HFFc6 (cell line): ENCODE data around the gene WDR82. TPM values are rescaled to one million over a fixed set of nuclear protein-coding genes. Genes with fewer than 3 reads are reported as not detected.

ENCODE experiments used
- DNase-seq: peaks from one replicate; pipeline ENCODE4 v3.0.0-alpha.2; 2018
- H3K27ac Mint-ChIP-seq: 2 replicates; pipeline ENCODE4 v1.8.0; 2020; ENCODE audit warnings: mild to moderate bottlenecking, mixed read lengths
- H3K27me3 Mint-ChIP-seq: 2 replicates; pipeline ENCODE4 v1.8.0; 2021; ENCODE audit warnings: mild to moderate bottlenecking, moderate library complexity, mixed read lengths; ENCODE audit not compliant: insufficient read depth
- H3K36me3 Mint-ChIP-seq: 2 replicates; pipeline ENCODE4 v1.8.0; 2021; ENCODE audit warnings: low read depth, mixed read lengths
- H3K4me1 Mint-ChIP-seq: 2 replicates; pipeline ENCODE4 v1.8.0; 2020; ENCODE audit warnings: low read depth, mixed read lengths
- H3K4me3 Mint-ChIP-seq: 2 replicates; pipeline ENCODE4 v1.8.0; 2020; ENCODE audit warnings: mild to moderate bottlenecking, moderate library complexity, mixed read lengths
- H3K9me3 Mint-ChIP-seq: 2 replicates; pipeline ENCODE4 v1.8.0; 2020; ENCODE audit warnings: mild to moderate bottlenecking, mixed read lengths
- total RNA-seq, 6 experiments: library from RNA; stranded (reverse); fragmentation: NEBNext Ultra II Directional; extraction: Animal tissue kit (Norgen Biotek cat#: 25700); gene quantifications; 2 replicates in 1 of 6; 3 replicates in 5 of 6; pipeline ENCODE4 v1.2.3, GENCODE V29; 2021
- TF ChIP-seq, protein P1 (sequence below): fragments of 200-600 bp; sonication (generic); IDR thresholded peaks from 2 replicates; pipeline ENCODE4 v1.5.0; 2021; ENCODE audit warnings: antibody characterized with exemption, mild to moderate bottlenecking

WDR82 gene
- total RNA-seq, 6 experiments from 2014 or later = 55.2 to 62.0 (median 58.6) TPM

- Mint-ChIP-seq H3K9me3 (no peaks in the 10 kb centered on the region), H3K36me3 (peaks cover 6% of the 10 kb centered on the region; the same call in 1 of the 2 replicates), H3K4me3 (no peak overlapping the region), H3K27ac (no peak overlapping the region), H3K27me3 (peaks cover 1% of the 10 kb centered on the region), H3K4me1 (peaks cover 23% of the 10 kb centered on the region)
- DNase-seq = no peak
- TF ChIP-seq, protein P1, sequence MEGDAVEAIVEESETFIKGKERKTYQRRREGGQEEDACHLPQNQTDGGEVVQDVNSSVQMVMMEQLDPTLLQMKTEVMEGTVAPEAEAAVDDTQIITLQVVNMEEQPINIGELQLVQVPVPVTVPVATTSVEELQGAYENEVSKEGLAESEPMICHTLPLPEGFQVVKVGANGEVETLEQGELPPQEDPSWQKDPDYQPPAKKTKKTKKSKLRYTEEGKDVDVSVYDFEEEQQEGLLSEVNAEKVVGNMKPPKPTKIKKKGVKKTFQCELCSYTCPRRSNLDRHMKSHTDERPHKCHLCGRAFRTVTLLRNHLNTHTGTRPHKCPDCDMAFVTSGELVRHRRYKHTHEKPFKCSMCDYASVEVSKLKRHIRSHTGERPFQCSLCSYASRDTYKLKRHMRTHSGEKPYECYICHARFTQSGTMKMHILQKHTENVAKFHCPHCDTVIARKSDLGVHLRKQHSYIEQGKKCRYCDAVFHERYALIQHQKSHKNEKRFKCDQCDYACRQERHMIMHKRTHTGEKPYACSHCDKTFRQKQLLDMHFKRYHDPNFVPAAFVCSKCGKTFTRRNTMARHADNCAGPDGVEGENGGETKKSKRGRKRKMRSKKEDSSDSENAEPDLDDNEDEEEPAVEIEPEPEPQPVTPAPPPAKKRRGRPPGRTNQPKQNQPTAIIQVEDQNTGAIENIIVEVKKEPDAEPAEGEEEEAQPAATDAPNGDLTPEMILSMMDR = no peak
Observed at GRCh38 chr3:52233968-52234367, 44.5 kb downstream of the WDR82 start.

DNA sequence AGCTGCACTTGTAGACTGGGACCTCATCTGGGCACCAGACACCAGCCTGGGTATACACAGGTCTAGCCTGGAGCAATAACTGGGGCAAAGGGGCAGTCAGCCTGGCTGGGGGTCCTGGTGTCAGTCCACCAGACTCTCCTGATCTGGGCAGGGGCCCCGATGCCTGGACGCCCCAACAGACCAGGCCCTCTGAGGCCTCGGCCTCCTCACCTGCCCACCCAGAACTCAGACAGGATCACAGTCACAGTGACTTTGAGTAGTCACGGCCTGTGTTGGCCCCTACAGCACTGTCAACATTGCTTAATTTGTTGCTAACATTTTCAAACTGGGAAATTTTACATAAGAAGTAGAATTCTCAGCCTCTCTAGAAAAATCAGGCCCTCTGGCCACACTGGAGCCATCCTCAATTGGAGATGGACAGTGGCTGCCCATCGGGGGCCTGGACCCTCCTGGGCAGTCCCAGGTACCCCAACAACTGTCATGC is 45.3 kb downstream of the WDR82 start:
- no peak overlapping the region for H3K4me3 Mint-ChIP-seq
- H3K27me3 Mint-ChIP-seq = no peaks in the 10 kb centered on the region; the same call in 1 of the 2 replicates
- H3K27ac Mint-ChIP-seq = no peak overlapping the region
- no peak for DNase-seq
- TF ChIP-seq, protein P1 = no peak
- H3K9me3 Mint-ChIP-seq = no peaks in the 10 kb centered on the region
- peaks cover 19% of the 10 kb centered on the region for H3K4me1 Mint-ChIP-seq
- H3K36me3 Mint-ChIP-seq = peaks cover 6% of the 10 kb centered on the region; the same call in 1 of the 2 replicates

DNA sequence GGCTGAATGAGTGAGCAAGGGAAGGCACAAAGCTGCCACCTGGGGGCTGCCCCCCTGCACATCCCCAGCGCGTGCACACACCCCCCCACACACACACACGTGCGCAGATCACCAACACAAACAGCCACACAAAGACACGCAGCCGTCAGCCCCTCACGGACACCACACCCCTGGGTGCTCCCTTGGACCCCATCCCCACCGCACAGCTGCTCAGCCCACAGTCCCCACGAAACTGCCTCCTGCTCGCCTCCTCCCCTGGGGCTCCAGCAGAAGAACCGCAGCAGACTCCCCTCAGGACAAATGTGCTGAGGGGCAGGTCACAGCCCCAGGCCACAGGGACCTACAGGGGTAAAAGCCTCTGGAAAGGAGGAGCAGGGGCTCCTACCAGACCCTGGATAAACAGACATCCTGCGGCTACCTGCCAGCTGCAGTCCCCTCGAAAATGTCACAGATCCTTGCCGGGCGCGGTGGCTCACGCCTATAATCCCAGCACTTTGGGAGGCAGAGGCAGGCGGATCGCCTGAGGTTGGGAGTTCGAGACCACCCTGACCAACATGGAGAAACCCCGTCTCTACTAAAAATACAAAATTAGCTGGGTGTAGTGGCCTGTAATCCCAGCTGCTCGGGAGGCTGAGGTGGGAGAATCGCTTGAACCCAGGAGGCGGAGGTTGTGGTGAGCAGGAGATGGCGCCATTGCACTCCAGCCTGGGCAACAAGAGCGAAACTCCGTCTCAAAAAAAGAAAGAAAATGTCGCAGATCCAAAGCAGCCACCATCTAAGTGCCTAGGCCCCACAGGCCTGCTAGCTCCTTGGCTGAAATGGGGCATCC is 46.0 kb downstream of the WDR82 start:
- H3K4me1 Mint-ChIP-seq = peaks cover 13% of the 10 kb centered on the region; the same call in 1 of the 2 replicates
- no peak overlapping the region for H3K27ac Mint-ChIP-seq
- TF ChIP-seq, protein P1 = peak; percentile 28; the same call in 1 of the 2 replicates
- no peaks in the 10 kb centered on the region for H3K9me3 Mint-ChIP-seq
- peaks cover 6% of the 10 kb centered on the region; the same call in 1 of the 2 replicates for H3K36me3 Mint-ChIP-seq
- no peak for DNase-seq
- H3K4me3 Mint-ChIP-seq = no peak overlapping the region
- H3K27me3 Mint-ChIP-seq = no peaks in the 10 kb centered on the region; the same call in 1 of the 2 replicates

DNA sequence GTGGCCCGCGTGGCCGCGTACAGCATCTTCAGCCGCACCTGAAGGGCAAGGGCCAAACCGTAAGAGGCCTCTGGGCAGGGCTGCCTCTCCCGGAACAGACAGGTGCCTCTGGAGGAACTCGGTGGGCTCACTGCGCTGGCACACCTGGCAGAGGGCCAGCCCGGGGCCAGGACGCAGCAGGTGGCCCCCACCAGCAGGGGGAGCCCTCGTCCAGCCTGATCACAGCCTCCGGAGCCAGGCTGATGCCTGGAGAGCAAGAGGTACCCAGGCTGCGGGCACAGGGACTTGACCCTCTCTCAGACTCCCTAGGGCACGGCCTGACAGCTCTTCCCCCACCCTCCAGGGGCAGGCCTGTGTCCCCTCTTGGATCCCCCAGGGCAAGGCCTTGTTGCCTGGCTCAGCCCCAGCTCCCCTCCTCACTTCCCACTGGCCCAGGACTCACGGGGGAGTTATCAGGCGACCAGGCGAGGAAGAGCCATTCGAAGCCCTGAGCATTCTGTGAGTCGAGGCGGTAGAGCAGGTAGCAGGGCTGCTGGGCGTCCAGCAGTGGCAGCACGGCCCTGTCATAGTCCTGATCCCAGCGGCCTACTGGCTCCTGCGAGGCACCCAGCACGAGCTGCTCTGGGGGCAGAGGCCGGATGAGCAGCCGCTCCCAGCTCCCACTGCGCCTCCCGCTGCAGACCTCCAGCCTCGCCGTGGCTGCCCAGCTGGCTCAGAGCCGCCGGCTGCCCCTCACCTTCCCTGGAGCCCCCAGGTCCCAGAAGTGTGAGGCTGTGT is 46.8 kb downstream of the WDR82 start:
- Mint-ChIP-seq H3K9me3 (no peaks in the 10 kb centered on the region), H3K4me1 (peaks cover 6% of the 10 kb centered on the region; the same call in 1 of the 2 replicates), H3K4me3 (no peak overlapping the region), H3K36me3 (peaks cover 6% of the 10 kb centered on the region; the same call in 1 of the 2 replicates), H3K27ac (no peak overlapping the region), H3K27me3 (no peaks in the 10 kb centered on the region; the same call in 1 of the 2 replicates)
- DNase-seq = peak; percentile 40
- TF ChIP-seq, protein P1 = peak; percentile 98

GRCh38 chr3:52230889-52231499 is 47.5 kb downstream of the WDR82 start:
- H3K4me1 Mint-ChIP-seq = no peaks in the 10 kb centered on the region
- H3K4me3 Mint-ChIP-seq = no peak overlapping the region
- TF ChIP-seq, protein P1 = no peak
- H3K36me3 Mint-ChIP-seq = peaks cover 6% of the 10 kb centered on the region; the same call in 1 of the 2 replicates
- H3K27ac Mint-ChIP-seq = no peak overlapping the region
- no peak for DNase-seq
- peaks cover 2% of the 10 kb centered on the region for H3K27me3 Mint-ChIP-seq
- H3K9me3 Mint-ChIP-seq = no peaks in the 10 kb centered on the region
